ENCODE results near the gene CLECL1.

The CLECL1 gene

GRCh38 chr12:9732921-9733461 lies at the start of gene CLECL1:
Gene CLECL1, minus strand, starts transcription at chr12:9733097.
- no peak for DNase-seq

GRCh38 chr12:9781360-9781759 lies 48.5 kb upstream of the CLECL1 start:
- DNase-seq: no peak

- DNase-seq: no peak
Measured at GRCh38 chr12:9779209-9779608, 46.3 kb upstream of the CLECL1 start.

- no peak for DNase-seq
Measured at GRCh38 chr12:9776781-9777180, 43.9 kb upstream of the CLECL1 start.

- DNase-seq: no peak
Measured at GRCh38 chr12:9773216-9773877, 40.5 kb upstream of the CLECL1 start.

GRCh38 chr12:9763025-9763424 lies 30.1 kb upstream of the CLECL1 start:
- no peak for DNase-seq

GRCh38 chr12:9762369-9762768 lies 29.5 kb upstream of the CLECL1 start:
- DNase-seq: no peak

GRCh38 chr12:9761419-9761781 lies 28.5 kb upstream of the CLECL1 start:
- no peak for DNase-seq

- DNase-seq: peak; percentile 93
Measured at GRCh38 chr12:9760699-9761418, 28.0 kb upstream of the CLECL1 start, which contains the start of gene CD69. Gene CD69, minus strand, starts transcription at chr12:9760901. Its CDS starts 81 bp downstream, at chr12:9760820.

GRCh38 chr12:9760120-9760519 lies 27.2 kb upstream of the CLECL1 start:
- no peak for DNase-seq

- DNase-seq: no peak
Measured at GRCh38 chr12:9759694-9760093, 26.8 kb upstream of the CLECL1 start.

GRCh38 chr12:9758119-9758518 lies 25.2 kb upstream of the CLECL1 start:
- DNase-seq: no peak

GRCh38 chr12:9757433-9758025 lies 24.6 kb upstream of the CLECL1 start:
- no peak for DNase-seq

- DNase-seq: no peak
Measured at GRCh38 chr12:9756706-9757105, 23.8 kb upstream of the CLECL1 start.

- DNase-seq: no peak
Measured at GRCh38 chr12:9756170-9756569, 23.3 kb upstream of the CLECL1 start.

- no peak for DNase-seq
Measured at GRCh38 chr12:9755567-9755966, 22.7 kb upstream of the CLECL1 start.

GRCh38 chr12:9755035-9755434 lies 22.1 kb upstream of the CLECL1 start:
- DNase-seq: no peak

- DNase-seq: no peak
Measured at GRCh38 chr12:9754099-9754927, 21.4 kb upstream of the CLECL1 start.

GRCh38 chr12:9753498-9753897 lies 20.6 kb upstream of the CLECL1 start:
- no peak for DNase-seq

- no peak for DNase-seq
Measured at GRCh38 chr12:9753073-9753472, 20.2 kb upstream of the CLECL1 start.

GRCh38 chr12:9752145-9752933 lies 19.4 kb upstream of the CLECL1 start:
- no peak for DNase-seq
